Ovary (tissue), 3 donors: ENCODE data around the gene ALKBH3.

Source experiments
- EP300 ChIP-seq: sonication (generic); formaldehyde crosslinking; IDR thresholded peaks from one replicate; pipeline ENCODE4 v1.6.1; 2017; ENCODE audit warnings: antibody characterized with exemption
- POLR2A ChIP-seq: fragments of 450-650 bp; IDR thresholded peaks from one replicate; pipeline ENCODE4 v1.6.1; 2017; ENCODE audit warnings: antibody characterized with exemption, mild to moderate bottlenecking, moderate library complexity
- TF ChIP-seq, protein P1 (sequence below), 3 donors: fragments of 450-650 bp in 2 of 3; fragments of 200-600 bp in 1 of 3; IDR thresholded peaks; one replicate each; pipeline versions ENCODE4 v1.5.1 to v1.8.0; 2016 to 2022; ENCODE audit warnings: antibody characterized with exemption in 3 of 3, mild to moderate bottlenecking in 1 of 3
- donor health status: DM: no; HTN: no; CAD: no.

DNA sequence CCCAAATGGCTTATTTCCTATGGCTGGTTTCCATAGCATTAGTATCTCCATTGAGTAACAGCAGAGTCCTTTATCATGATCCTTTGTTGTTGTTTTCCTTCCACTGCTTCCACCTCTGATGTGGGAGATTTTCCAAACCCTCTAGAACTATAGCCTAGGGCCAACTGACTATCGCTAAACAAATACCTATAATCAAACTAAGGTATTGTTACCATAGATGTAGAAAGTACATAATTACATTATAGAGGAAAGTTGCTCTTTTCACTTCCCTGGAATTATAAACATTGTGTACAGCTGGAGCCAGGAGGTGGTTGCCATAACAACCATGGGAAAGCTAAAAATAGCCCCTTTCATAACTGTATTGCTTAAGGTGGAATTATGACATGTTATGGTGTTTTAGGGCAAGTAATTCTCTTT, 47.0 kb upstream of the ALKBH3 start:
- TF ChIP-seq, protein P1, sequence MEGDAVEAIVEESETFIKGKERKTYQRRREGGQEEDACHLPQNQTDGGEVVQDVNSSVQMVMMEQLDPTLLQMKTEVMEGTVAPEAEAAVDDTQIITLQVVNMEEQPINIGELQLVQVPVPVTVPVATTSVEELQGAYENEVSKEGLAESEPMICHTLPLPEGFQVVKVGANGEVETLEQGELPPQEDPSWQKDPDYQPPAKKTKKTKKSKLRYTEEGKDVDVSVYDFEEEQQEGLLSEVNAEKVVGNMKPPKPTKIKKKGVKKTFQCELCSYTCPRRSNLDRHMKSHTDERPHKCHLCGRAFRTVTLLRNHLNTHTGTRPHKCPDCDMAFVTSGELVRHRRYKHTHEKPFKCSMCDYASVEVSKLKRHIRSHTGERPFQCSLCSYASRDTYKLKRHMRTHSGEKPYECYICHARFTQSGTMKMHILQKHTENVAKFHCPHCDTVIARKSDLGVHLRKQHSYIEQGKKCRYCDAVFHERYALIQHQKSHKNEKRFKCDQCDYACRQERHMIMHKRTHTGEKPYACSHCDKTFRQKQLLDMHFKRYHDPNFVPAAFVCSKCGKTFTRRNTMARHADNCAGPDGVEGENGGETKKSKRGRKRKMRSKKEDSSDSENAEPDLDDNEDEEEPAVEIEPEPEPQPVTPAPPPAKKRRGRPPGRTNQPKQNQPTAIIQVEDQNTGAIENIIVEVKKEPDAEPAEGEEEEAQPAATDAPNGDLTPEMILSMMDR (IDR thresholded peaks at IDR 0.05): no peak
- no peak for TF ChIP-seq EP300
- TF ChIP-seq POLR2A: no peak
